Measurements from ENCODE around the gene ERG28. TPM values are rescaled to one million over a fixed set of nuclear protein-coding genes. Genes with fewer than 3 reads are reported as not detected.
"Not testable (repeated sequence)": the region's sequence is repeated elsewhere in the genome, so short reads cannot be mapped to it uniquely, and the experiment has no call there.

Gene ERG28
- total and polyA plus RNA-seq, 9 donors, result 4.5 to 17.3 (median 14.2) TPM

DNA sequence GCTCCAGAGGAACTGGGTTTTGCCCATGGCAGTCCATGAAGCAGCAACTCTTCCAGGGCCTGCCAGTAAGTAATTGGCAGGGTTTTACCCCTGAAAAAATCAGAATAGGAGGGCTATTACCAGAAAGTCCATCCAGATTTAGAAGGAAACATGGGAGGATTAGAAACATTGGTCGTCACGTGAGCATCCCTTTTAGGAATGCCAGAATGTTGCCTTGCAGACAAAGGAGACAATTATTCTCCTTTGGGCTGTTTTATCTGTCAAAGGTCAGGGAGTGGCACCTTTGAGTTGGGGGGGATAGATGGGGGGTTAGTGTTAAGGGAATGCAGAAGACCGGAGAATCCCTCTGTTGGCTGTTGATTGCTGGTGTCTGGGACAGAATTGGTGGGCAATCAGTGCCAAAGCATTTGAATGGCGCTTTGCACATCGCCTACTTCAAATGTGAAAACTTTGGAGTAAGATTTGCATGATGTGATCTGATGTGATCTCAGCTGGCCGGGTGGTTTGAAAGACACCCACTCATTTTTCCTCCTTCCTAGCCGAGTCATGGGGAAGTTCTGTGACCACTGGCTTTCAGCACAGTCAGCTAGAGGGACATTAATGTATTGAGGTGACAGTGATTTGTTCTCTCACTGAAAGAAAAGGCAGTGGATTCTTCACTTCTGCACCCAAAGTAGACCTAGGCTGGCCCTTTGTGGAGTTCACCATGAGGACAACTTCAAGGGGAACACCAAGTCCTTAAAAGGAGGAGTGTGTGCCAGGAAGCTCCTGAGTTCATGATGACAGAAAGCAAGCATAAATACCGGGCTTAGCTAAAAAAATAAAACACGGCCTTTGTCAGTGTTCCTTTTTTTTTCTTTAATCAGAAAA is 50.8 kb downstream of the ERG28 start:
- peaks cover 7% of the 10 kb centered on the region for H3K27me3 ChIP-seq (ENCODE audit: control insufficient read depth, insufficient read depth, low read length)
- peaks cover 12% of the 10 kb centered on the region for H3K4me1 ChIP-seq (ENCODE audit: control insufficient read depth, insufficient read depth, low read length)
- H3K4me3 ChIP-seq (ENCODE audit: low read length), result no peak overlapping the region
- no peaks in the 10 kb centered on the region for H3K36me3 ChIP-seq (ENCODE audit: control insufficient read depth, insufficient read depth, low read length)
- peak; percentile 25 for DNase-seq
- H3K9me3 ChIP-seq (replicated peaks; ENCODE audit: control insufficient read depth, low read depth, low read length), result no peaks in the 10 kb centered on the region
- WGBS (ENCODE audit: insufficient coverage), result 72% methylated on average over 7 of the region's 9 CpGs
- no peak overlapping the region for H3K27ac ChIP-seq (ENCODE audit: low read length)

DNA sequence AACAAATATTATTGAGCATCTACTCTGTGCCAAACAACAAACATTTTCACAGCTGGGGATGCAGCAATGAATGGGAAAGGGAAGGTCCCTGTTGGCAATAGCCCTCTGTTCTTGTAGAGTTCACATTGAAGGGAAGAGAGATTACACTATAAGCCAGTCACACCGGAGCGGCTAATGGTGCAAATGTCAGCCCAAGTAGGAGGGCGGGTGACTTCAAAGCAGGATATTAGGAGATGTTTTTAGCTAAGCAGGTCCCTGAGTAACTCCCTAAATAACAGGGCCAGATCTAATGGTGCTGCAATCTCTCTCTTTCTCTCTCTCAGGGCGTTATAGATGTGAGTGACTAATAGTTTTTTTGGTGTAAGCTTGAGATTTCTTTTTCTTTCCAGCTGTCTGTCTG is 51.6 kb downstream of the ERG28 start:
- Histone ChIP-seq H3K36me3 (ENCODE audit: control insufficient read depth, insufficient read depth, low read length) (no peaks in the 10 kb centered on the region), H3K4me1 (ENCODE audit: control insufficient read depth, insufficient read depth, low read length) (peaks cover 13% of the 10 kb centered on the region), H3K27me3 (ENCODE audit: control insufficient read depth, insufficient read depth, low read length) (peaks cover 7% of the 10 kb centered on the region), H3K9me3 (replicated peaks; ENCODE audit: control insufficient read depth, low read depth, low read length) (no peaks in the 10 kb centered on the region), H3K4me3 (ENCODE audit: low read length) (no peak overlapping the region), H3K27ac (ENCODE audit: low read length) (no peak overlapping the region)
- DNase-seq, result no peak
- no CpG with 5 or more reads among the region's 4 CpGs for WGBS (ENCODE audit: insufficient coverage)

DNA sequence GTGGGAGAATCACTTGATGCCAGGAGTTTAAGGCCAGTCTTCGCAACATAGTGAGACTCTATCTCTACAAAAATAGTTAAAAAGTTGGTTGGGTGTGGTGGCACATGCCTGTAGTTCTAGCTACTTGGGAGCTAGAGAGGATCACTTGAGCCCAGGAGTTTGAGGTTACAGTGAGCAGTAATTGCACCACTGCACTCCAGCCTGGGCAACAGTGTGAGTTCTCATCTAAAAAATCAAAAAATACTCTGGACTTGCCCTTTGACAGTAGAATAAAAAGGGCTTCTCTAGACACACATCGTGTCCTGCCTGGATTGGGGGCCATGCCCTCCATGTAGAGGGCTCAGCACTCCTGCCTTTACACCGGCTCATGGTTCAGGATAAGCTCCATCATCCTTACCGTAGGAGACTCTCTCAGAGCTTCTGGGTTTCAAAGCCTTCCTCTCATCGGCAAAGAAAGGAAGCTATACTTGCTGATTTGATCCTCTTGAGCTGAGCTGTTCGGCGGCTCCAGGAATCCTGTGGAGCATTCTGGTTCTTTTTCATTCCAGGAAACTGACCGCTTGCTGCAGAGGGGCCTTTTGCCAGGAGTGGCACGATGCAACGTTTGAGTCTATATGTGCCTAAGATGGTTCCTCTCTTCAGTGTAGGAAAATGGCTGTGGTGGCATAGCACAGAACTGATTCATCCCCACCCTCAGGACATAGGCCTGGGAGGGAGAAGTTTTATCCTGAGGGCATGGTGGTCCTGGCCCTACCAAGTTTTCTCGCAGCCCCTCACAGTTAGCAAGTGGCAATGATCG is 52.6 kb downstream of the ERG28 start:
- WGBS (ENCODE audit: insufficient coverage), result 88% methylated on average over 8 of the region's 12 CpGs

DNA sequence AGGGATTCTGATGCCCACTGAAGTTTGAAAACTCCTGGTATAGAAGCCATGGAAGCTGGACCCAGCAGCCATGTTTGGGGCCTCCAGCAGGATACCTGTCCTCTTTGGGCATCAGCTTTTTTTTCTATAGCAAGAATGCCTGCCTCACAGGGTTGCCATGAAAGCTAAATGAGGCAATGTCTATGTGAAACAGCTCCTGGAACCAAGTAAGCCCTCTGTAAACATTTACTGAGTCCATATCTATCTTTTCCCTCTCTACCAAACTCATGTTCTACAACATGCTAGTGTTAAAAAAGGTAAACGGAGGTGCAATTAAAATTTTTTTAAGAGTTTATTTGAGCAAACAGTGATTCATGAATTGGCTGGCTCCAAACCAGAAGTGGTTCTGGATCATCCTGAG is 53.6 kb downstream of the ERG28 start:
- no peak for DNase-seq
- Histone ChIP-seq H3K36me3 (ENCODE audit: control insufficient read depth, insufficient read depth, low read length) (no peaks in the 10 kb centered on the region), H3K4me3 (ENCODE audit: low read length) (no peak overlapping the region), H3K4me1 (ENCODE audit: control insufficient read depth, insufficient read depth, low read length) (peaks cover 13% of the 10 kb centered on the region), H3K27ac (ENCODE audit: low read length) (no peak overlapping the region), H3K9me3 (replicated peaks; ENCODE audit: control insufficient read depth, low read depth, low read length) (no peaks in the 10 kb centered on the region), H3K27me3 (ENCODE audit: control insufficient read depth, insufficient read depth, low read length) (peaks cover 7% of the 10 kb centered on the region)
- 100% methylated on average over 1 of the region's 1 CpG for WGBS (ENCODE audit: insufficient coverage)

More for the DNA sequence above, 52.6 kb downstream of the ERG28 start:
- no peak for DNase-seq
- Histone ChIP-seq H3K27me3 (ENCODE audit: control insufficient read depth, insufficient read depth, low read length) (peaks cover 7% of the 10 kb centered on the region), H3K4me3 (ENCODE audit: low read length) (no peak overlapping the region), H3K36me3 (ENCODE audit: control insufficient read depth, insufficient read depth, low read length) (no peaks in the 10 kb centered on the region), H3K4me1 (ENCODE audit: control insufficient read depth, insufficient read depth, low read length) (peaks cover 13% of the 10 kb centered on the region), H3K27ac (ENCODE audit: low read length) (no peak overlapping the region), H3K9me3 (replicated peaks; ENCODE audit: control insufficient read depth, low read depth, low read length) (no peaks in the 10 kb centered on the region)

DNA sequence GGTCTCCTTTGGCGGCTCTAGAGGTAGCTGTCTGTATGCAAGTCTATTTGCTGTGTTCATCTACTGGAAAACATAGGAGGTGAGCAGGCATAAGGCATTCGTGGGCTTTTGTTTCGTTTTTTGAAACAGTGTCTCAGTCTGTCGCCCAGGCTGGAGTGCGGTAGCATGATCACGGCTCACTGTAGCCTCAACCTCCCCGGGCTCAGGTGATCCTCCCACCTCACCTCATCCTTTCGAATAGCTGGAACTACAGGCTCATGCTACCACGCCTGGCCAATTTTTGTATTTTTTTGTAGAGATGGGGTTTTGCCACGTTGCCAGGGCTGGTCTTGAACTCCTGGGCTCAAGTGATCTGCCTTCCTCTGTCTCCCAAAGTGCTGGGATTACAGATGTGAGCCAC is 54.8 kb downstream of the ERG28 start:
- DNase-seq, result no peak
- Histone ChIP-seq H3K4me3 (ENCODE audit: low read length) (no peak overlapping the region), H3K9me3 (replicated peaks; ENCODE audit: control insufficient read depth, low read depth, low read length) (no peaks in the 10 kb centered on the region), H3K27me3 (ENCODE audit: control insufficient read depth, insufficient read depth, low read length) (peaks cover 7% of the 10 kb centered on the region), H3K36me3 (ENCODE audit: control insufficient read depth, insufficient read depth, low read length) (no peaks in the 10 kb centered on the region), H3K27ac (ENCODE audit: low read length) (peak overlapping the region; percentile 10), H3K4me1 (ENCODE audit: control insufficient read depth, insufficient read depth, low read length) (peaks cover 13% of the 10 kb centered on the region)
- WGBS (ENCODE audit: insufficient coverage), result 84% methylated on average over 7 of the region's 10 CpGs

DNA sequence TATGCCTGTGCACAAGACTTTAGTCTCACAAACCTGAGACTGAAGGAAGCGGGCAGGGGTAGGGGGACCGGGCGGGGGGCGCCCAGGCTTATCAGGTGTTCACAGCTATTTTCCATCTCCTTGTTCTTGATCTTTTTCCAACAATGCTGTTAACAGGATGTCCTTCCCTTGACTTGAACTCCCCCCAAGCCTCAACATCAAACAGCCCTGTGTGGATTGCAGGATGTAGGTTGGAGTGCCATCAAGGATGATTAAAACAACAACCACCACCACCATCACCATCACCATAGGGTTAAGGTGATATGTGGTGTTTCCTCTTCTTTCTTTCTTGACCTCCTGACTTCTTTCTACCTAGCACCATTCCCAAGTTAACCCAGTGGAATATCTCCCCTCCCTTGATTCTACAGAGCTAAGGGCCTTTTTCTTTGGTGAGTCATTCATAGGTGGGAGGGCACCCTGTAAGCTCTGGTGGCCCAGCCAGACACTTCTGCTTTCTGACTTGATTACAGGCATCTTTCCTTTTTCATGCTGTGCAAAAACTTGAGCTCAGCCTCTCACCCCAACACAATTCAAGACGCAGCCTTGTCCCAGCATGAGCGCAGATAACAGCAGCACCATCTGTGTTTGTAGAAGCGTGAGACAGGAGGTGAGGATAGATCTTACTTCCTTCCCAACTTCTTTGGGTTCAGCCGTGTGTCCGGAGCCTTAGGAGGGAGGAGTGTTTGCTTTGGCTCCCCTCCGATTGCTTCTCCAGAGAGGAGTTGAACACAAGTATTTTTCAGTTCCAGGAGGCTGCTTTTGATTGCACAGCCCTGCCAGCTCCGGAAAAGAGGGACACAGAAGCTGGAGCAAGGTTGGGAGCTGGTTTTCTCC is 55.5 kb downstream of the ERG28 start:
- WGBS (ENCODE audit: insufficient coverage), result 89% methylated on average over 4 of the region's 11 CpGs
- peak; percentile 64 for DNase-seq
- H3K36me3 ChIP-seq (ENCODE audit: control insufficient read depth, insufficient read depth, low read length), result no peaks in the 10 kb centered on the region
- H3K9me3 ChIP-seq (replicated peaks; ENCODE audit: control insufficient read depth, low read depth, low read length), result no peaks in the 10 kb centered on the region
- H3K4me1 ChIP-seq (ENCODE audit: control insufficient read depth, insufficient read depth, low read length), result peaks cover 9% of the 10 kb centered on the region
- no peak overlapping the region for H3K27ac ChIP-seq (ENCODE audit: low read length)
- peaks cover 4% of the 10 kb centered on the region for H3K27me3 ChIP-seq (ENCODE audit: control insufficient read depth, insufficient read depth, low read length)
- no peak overlapping the region for H3K4me3 ChIP-seq (ENCODE audit: low read length)

DNA sequence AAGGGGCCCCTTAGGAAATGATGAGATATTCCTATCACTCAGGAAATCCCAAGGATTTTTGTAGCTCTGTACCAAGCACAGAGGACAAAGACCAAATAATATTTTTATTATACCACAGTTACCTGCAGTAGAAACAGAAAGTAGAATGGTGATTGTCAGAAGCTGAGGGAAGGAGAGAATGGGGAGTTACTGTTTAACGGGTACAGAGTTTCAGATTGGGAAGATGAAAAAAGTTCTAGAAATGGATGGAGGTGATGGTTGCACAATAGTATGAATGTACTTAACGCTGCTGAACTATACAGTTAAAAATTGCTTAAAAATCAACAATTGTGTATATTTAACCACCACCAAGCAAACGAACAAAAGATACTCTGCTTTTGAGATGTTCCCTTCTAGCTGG is 58.2 kb downstream of the ERG28 start:
- WGBS (ENCODE audit: insufficient coverage), result 83% methylated on average over 2 of the region's 3 CpGs
- H3K36me3 ChIP-seq (ENCODE audit: control insufficient read depth, insufficient read depth, low read length), result no peaks in the 10 kb centered on the region
- no peak for DNase-seq
- H3K4me3 ChIP-seq (ENCODE audit: low read length), result no peak overlapping the region
- no peaks in the 10 kb centered on the region for H3K27me3 ChIP-seq (ENCODE audit: control insufficient read depth, insufficient read depth, low read length)
- H3K9me3 ChIP-seq (replicated peaks; ENCODE audit: control insufficient read depth, low read depth, low read length), result no peaks in the 10 kb centered on the region
- H3K4me1 ChIP-seq (ENCODE audit: control insufficient read depth, insufficient read depth, low read length), result peaks cover 9% of the 10 kb centered on the region
- no peak overlapping the region for H3K27ac ChIP-seq (ENCODE audit: low read length)

DNA sequence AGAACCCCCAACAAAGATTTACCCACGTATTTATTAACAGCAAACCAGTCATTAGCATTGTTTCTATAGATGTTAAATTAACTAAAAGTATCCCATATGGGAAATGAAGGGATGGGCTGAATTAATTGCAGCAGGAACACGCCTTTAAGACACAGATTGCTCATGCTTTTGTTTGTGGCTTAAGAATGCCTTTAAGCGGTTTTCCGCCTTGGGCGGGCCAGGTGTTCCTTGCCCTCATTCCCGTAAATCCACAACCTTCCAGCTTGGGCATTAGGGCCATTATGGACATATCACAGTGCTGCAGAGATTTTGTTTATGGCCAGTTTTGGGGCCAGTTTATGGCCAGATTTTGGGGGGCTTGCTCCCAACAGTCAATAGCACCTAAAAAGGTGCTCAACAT is 59.6 kb downstream of the ERG28 start:
- H3K4me1 ChIP-seq (ENCODE audit: control insufficient read depth, insufficient read depth, low read length); H3K9me3 ChIP-seq (replicated peaks; ENCODE audit: control insufficient read depth, low read depth, low read length); H3K36me3 ChIP-seq (ENCODE audit: control insufficient read depth, insufficient read depth, low read length); DNase-seq; H3K27me3 ChIP-seq (ENCODE audit: control insufficient read depth, insufficient read depth, low read length); H3K4me3 ChIP-seq (ENCODE audit: low read length); H3K27ac ChIP-seq (ENCODE audit: low read length): not testable (repeated sequence)
- WGBS (ENCODE audit: insufficient coverage), result no CpG with 5 or more reads among the region's 6 CpGs

DNA sequence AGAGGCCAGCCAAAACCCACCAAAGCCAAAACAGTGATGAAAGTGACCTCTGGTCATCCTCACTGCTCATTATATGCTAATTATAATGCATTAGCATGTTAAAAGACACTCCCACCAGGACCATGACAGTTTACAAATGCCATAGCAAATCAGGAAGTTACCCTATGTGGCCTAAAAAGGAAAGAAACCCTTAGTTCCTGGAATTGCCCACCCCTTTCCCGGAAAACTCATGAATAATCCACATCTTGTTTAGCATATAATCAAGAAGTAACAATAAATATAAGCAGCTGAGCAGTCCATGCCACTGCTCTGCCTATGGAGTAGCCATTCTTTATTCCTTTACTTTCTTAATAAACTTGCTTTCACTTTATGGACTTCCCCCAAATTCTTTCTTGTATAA is 60.6 kb downstream of the ERG28 start:
- H3K27ac ChIP-seq (ENCODE audit: low read length), result not testable (repeated sequence)
- WGBS (ENCODE audit: insufficient coverage), result no CpG with 5 or more reads among the region's 1 CpG

More for the DNA sequence above, 60.6 kb downstream of the ERG28 start:
- H3K9me3 ChIP-seq (replicated peaks; ENCODE audit: control insufficient read depth, low read depth, low read length); H3K4me1 ChIP-seq (ENCODE audit: control insufficient read depth, insufficient read depth, low read length); H3K36me3 ChIP-seq (ENCODE audit: control insufficient read depth, insufficient read depth, low read length); DNase-seq; H3K4me3 ChIP-seq (ENCODE audit: low read length); H3K27me3 ChIP-seq (ENCODE audit: control insufficient read depth, insufficient read depth, low read length): not testable (repeated sequence)
